HG03439 (cell line): ENCODE results near the gene KCNAB2.

ENCODE experiments used
- ATAC-seq: cut with Tn5 transposase; IDR thresholded peaks from one replicate; pipeline ENCODE4 v1.9.1; 2021; ENCODE audit warnings: mild to moderate bottlenecking, moderate library complexity; ENCODE audit not compliant: unreplicated experiment

Gene KCNAB2

GRCh38 chr1:6077506-6077905 is 31.8 kb downstream of the KCNAB2 start:
- ATAC-seq, result no peak

DNA sequence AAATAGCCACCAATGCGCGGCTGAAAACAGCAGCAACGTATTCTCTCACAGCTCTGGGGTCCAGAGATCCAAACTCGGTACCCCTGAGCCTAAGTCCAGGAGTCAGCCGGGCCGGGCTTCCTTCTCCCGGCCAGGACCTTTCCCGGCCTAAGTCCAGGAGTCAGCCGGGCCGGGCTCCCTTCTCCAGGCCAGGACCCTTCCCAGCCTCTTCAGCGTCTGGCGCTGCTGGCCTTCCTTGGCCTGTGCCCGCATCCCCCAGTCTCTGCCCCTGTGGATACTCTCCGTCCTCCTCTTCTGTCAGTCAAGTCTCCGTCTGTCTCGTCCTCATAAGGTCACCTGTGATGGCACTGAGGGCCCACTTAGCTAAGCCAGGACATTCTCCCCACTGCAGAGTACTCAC is 32.2 kb downstream of the KCNAB2 start:
- no peak for ATAC-seq

DNA sequence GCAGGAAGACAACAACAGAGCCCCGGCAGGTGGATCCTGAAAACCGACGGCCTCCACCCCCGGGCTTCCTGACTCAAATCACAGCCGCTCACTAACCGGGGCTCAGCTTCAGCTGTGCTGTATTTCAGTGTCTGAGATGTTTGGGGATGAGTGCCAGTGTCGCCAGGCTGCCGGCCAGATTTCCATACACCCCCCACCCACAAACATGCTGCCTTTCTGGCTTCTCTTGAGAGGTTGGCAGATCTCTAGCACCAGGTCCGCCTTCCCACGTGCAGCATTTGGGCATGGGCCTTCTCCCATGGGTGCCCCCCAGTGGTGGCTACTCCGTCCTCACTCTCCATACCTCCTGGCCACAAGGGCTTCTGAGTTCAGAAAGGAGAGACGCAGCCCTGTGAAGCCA is 34.8 kb downstream of the KCNAB2 start:
- ATAC-seq, result no peak

- no peak for ATAC-seq
Measured at GRCh38 chr1:6081901-6082300, 36.2 kb downstream of the KCNAB2 start.

GRCh38 chr1:6082430-6082971 is 36.8 kb downstream of the KCNAB2 start:
- no peak for ATAC-seq

- ATAC-seq, result no peak
Measured at GRCh38 chr1:6083385-6083784, 37.7 kb downstream of the KCNAB2 start.

DNA sequence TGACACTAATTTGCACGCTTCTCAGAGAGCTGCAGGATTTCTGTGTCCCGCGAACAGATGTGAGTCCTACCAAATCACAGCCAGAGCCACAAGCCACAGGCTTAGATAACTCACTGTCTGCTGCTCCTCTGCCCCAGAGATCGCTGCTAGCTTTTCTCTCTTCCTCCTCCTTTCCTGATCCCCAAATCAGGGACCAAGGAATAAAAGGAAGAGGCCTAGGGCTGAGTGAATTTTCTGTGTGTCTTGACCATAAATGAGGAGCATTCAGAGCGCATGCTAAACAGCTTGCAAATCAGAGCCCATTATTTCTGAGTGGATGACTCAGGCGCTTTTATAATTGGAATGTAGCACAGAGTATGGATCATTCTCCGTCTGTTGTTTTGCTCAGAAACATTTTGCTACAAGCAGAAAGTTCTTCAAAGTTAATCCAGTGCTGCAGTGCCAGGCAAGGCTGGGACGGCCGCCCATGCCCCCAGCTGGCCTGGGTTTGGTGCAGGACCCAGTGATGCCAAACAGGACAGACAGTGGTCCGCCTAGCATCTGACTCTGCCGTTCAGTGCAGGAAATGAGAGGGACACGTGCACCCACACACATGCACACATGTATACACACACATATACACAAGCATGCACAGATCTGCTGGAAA is 38.2 kb downstream of the KCNAB2 start:
- no peak for ATAC-seq

DNA sequence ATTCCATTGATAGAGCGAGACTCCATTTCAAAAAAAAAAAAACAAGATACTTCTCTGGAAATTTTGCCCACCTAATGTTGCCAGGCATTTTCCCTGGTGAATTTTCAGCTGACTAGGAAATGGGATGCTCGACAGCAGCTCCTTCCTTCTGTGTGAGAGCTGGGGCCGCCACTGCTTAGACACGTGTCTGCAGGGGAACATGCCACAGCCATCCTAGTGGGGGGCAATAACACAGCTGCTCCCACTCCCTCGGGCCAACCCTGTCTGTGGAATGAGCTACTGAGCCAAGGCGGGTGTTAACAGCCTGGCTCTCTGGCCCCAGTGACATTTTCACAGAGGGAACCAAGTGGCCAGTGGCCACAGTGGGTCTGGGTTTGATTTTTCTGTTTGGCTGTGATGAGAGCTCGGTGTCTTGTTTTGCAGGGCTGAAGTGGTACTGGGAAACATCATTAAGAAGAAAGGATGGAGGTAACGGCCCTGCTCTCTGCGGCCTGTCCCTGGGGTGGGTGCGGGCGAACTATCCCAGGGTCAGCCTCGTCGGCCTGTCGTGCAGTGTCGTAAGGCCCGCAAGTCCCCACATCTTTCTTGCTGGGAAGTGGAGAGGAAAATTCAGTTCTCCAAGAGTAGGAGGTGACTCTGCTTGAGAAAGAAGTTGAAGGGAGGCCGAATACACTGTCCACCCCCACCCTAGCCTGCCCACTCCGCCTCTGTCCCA is 39.2 kb downstream of the KCNAB2 start:
- no peak for ATAC-seq

- ATAC-seq, result no peak
Measured at GRCh38 chr1:6085666-6086065, 40.0 kb downstream of the KCNAB2 start.

GRCh38 chr1:6086358-6086757 is 40.7 kb downstream of the KCNAB2 start:
- no peak for ATAC-seq

GRCh38 chr1:6086762-6087376 is 41.2 kb downstream of the KCNAB2 start:
- ATAC-seq, result no peak

DNA sequence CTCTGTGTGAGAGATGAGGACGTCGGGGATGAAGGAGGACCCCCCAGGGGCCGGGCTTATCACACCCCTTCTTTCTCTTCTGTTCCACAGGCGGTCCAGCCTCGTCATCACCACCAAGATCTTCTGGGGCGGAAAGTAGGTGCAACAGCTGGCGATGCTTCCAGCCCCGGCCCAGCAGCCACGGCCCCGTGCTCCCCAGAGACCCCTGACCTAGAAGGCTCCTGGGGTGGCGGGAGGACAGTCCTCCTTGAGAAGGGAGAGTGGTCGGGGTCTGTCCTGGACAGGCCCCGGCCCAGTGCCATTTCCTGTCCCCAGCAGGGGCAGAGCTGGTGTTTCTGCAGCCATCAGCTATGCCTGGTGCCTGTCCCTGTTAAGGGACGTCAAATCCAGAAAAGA is 41.7 kb downstream of the KCNAB2 start:
- no peak for ATAC-seq

DNA sequence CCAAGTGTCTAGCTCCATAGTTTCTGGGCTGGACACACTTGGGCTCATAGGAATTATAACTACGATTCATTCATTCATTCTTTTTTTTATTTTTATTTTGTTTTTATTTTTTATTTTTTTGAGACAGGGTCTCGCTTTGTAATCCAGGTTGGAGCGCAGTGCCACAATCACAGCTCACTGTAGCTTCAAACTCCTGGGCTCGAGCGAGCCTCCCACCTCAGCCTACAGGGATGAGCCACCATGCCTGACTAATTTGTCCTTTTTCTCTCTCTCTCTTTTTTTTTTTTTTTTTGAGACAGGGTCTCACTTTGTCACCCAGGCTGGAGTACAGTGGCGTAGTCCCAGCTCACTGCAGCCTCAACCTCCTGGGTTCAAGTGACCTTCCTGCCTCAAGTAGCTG is 42.3 kb downstream of the KCNAB2 start:
- ATAC-seq, result no peak

DNA sequence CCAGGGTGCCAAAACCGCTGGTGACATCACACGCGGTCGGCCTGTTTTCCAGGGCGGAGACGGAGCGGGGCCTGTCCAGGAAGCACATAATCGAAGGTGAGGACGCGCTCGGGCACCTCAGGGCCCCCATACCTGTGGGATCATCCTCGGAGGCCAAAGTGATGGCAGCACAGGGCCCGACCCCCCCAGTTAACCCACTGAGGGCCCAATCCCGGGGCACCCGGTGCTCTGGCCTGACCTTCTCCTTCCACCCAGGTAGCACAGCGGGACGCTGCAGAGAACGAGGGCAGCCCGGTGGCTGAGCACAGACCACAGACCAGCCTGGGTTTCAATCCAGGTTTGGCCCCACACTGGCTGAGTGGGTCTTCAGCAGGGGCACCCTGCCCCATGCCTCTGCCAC is 43.3 kb downstream of the KCNAB2 start:
- no peak for ATAC-seq

GRCh38 chr1:6090288-6090687 is 44.6 kb downstream of the KCNAB2 start:
- no peak for ATAC-seq

- ATAC-seq, result no peak
Measured at GRCh38 chr1:6090996-6091822, 45.5 kb downstream of the KCNAB2 start.

GRCh38 chr1:6091823-6092109 is 46.1 kb downstream of the KCNAB2 start:
- no peak for ATAC-seq

DNA sequence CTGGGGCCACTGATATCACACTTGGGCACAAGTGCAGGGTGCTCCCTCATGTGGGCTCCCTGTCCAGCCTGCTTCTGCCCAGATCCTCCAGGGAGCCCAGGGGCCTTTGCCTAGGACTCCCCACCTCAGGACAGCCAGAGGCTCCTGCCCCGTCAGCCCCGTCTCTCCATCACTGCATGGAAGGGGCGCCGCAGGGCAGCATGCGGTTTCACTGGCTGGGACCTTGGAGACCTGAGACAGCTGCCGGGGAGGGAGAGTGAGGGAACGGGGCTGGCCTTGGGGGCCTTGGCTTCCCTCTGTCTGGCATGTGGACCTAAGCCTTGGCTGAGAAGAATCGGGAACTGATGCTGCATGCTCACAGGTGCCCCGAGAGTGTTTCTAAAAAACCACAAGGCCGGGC is 46.5 kb downstream of the KCNAB2 start:
- ATAC-seq, result no peak

DNA sequence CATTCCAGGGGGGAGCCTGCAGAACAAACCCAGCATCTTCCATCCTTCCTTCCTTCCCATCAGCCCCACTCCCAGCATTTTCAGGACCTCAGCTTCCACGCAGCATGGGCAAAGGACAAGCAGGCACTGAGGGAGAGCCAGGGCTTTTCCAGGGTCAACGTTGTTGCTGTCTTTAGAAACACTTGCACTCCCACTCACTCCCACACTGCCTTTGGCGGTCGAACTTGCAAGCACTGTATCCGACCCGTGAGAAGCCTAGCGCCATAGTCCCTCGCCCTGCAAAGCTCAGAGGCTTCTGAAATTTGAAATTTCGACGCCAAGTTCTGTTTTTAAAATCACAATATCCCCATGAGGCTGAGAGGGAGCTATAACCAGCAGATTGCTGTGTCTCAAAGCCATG is 47.4 kb downstream of the KCNAB2 start:
- ATAC-seq, result no peak

- ATAC-seq, result no peak
Measured at GRCh38 chr1:6093611-6094010, 47.9 kb downstream of the KCNAB2 start.

DNA sequence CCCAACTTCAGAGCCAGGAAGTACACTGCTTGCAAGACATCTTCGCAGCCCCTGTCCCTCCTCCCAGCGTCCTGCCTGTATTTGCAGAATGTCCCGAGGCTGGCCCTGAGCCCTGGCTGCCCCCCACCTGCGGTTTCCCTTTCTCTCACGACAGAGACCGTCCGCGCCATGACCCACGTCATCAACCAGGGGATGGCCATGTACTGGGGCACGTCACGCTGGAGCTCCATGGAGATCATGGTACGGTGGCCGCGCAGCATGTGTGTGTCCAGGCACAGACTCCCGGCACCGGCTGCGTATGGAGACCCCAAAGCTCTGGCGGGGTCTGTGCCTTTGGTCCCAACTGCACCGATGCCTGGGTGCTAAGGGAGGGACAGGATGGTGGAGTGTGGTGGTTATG is 48.6 kb downstream of the KCNAB2 start:
- no peak for ATAC-seq
